Amniotic stem cell (primary cell): Measurements from ENCODE around the gene EWSR1.
"Not testable (repeated sequence)": the region's sequence is repeated elsewhere in the genome, so short reads cannot be mapped to it uniquely, and the experiment has no call there.

Experiments
- DNase-seq: peaks from one replicate; lab custom pipeline; 2025; lab: John Stamatoyannopoulos, UW

EWSR1 gene

GRCh38 chr22:29267858-29268510 is at the start of gene EWSR1, which contains the start of gene RHBDD3:
Gene EWSR1 (plus strand): TSS chr22:29268268. CDS start chr22:29268337, 69 bp downstream.
Gene RHBDD3 (minus strand): TSS chr22:29267981. CDS start chr22:29265626, 2,355 bp downstream.
- DNase-seq = peak; percentile 96

- no peak for DNase-seq
Observed at GRCh38 chr22:29218758-29219408, 49.2 kb upstream of the EWSR1 start.

- not testable (repeated sequence) for DNase-seq
Observed at GRCh38 chr22:29219409-29219782, 48.7 kb upstream of the EWSR1 start.

- DNase-seq = no peak
Observed at GRCh38 chr22:29219881-29220670, 48.0 kb upstream of the EWSR1 start.

GRCh38 chr22:29224121-29224858 is 43.8 kb upstream of the EWSR1 start:
- DNase-seq = no peak

GRCh38 chr22:29224859-29225410 is 43.1 kb upstream of the EWSR1 start:
- DNase-seq = no peak

- no peak for DNase-seq
Observed at GRCh38 chr22:29225422-29226090, 42.5 kb upstream of the EWSR1 start.

- DNase-seq = no peak
Observed at GRCh38 chr22:29226351-29226981, 41.6 kb upstream of the EWSR1 start.

- no peak for DNase-seq
Observed at GRCh38 chr22:29230972-29231875, 36.8 kb upstream of the EWSR1 start.

- no peak for DNase-seq
Observed at GRCh38 chr22:29231971-29232959, 35.8 kb upstream of the EWSR1 start.

GRCh38 chr22:29233277-29233877 is 34.7 kb upstream of the EWSR1 start:
- no peak for DNase-seq

- not testable (repeated sequence) for DNase-seq
Observed at GRCh38 chr22:29240481-29240880, 27.6 kb upstream of the EWSR1 start.

- no peak for DNase-seq
Observed at GRCh38 chr22:29243874-29244446, 24.1 kb upstream of the EWSR1 start.

- no peak for DNase-seq
Observed at GRCh38 chr22:29244785-29245625, 23.1 kb upstream of the EWSR1 start.

GRCh38 chr22:29245626-29246385 is 22.3 kb upstream of the EWSR1 start:
- DNase-seq = peak; percentile 21

- not testable (repeated sequence) for DNase-seq
Observed at GRCh38 chr22:29247891-29248290, 20.2 kb upstream of the EWSR1 start.
